Frontal cortex (tissue), 4 donors: ENCODE results near the gene HOXD10. TPM values are rescaled to one million over a fixed set of nuclear protein-coding genes. Genes with fewer than 3 reads are reported as not detected.

ENCODE experiments used
- DNase-seq, 2 donors: peaks; one replicate each; pipeline ENCODE4 v3.0.0; 2012; ENCODE audit warnings: low spot score in 2 of 2
- FAIRE-seq: peaks from 2 replicates; lab custom pipeline; 2012; peaks lifted over from hg19 to GRCh38; lab: Jason Lieb, UNC
- total RNA-seq: library from RNA; depleted of rRNA; stranded (reverse); fragments of >200 nt; gene quantifications from one replicate; pipeline ENCODE4 v1.2.3, GENCODE V29; 2014
- donor health status: control.
- donor health status: control.
- donor health status: control.

The HOXD10 gene
- total RNA-seq, 1 donor from 2014 or later, result not detected

- no peak for FAIRE-seq
- DNase-seq, result no peak
Measured at GRCh38 chr2:176145085-176145969, 28.7 kb downstream of the HOXD10 start.

DNA sequence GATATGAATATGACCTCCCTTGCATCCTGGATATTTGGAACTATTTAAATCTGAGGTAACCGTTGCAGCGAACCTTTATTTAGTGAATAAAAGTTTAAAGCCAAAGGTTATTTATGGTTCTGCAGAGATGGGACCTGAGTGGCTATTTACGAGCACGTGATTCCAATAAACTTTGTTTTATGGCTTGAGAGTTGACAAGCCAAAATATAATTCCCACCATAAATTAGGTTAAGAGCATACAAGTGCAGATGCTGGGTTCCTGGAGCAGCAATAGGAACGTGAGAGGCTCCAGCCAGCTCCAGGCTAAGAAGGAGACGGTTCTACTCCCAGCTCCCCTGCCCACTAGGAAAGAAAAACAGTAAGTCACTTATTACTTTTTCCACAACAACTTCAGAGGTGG, 29.5 kb downstream of the HOXD10 start:
- no peak for DNase-seq

GRCh38 chr2:176146645-176147044, 30.1 kb downstream of the HOXD10 start:
- DNase-seq (no peak), FAIRE-seq (no peak)

More for the DNA sequence above, 29.5 kb downstream of the HOXD10 start:
- no peak for FAIRE-seq

GRCh38 chr2:176147210-176147799, 30.7 kb downstream of the HOXD10 start:
- FAIRE-seq (no peak), DNase-seq (no peak)

DNA sequence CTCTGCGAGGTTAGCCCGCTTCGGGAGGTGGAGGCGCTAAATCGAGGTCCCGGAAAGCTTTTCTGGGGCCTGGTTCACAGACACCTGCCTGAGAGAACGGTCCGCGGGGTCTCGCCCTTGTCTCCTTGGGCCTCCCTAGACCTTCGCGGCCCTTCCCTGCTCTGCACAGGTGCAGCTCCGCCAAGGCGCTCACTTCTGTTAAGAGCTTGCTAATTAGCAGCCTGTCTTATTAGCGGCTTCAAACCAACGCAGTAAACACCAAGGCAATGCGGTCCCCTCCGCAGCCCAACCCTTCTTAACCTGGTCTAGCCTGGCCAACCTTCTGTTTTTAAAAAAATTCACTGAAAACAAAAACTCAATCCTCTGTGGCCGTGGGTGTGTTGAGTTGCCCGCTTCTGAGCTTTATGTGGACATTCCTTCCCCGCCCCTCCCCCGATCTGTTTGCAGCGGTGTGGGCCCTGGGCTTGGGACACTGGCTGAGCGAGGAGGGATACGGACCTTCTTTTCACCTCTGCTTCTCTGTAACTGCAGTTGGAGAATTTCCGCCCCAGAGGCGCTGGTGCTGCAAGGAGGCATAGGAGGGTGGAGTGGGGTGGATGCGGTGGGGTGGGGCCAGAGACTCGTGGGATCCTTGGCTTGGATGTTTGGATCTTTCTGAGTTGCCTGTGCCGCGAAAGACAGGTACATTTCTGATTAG, 31.4 kb downstream of the HOXD10 start:
- FAIRE-seq, result no peak
- no peak for DNase-seq

GRCh38 chr2:176148751-176149421, 32.3 kb downstream of the HOXD10 start:
- DNase-seq (no peak), FAIRE-seq (no peak)

DNA sequence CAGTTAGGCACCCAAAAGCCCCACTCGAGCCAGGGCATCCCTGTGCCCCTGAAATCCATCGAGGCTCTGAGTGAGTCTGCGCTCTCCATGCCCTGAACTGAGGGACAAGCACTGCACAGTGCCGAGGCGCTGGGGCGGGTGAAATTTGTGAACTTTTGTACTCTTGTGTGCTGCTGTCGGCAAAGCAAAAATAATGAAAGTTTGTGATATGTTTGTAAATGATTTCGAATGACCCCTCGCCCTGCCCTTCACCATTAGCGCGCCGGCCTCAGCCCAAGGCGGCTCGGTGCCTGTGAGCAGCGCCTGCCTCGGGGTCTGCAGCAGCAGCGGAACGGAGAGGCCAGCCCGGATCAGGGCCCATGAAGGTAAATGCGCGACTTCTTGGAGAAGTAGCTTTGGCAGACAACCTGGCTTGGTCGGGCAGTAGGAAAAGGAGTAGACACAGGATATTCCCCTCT, 32.9 kb downstream of the HOXD10 start:
- DNase-seq, result no peak
- FAIRE-seq, result no peak

- no peak for FAIRE-seq
- no peak for DNase-seq
Measured at GRCh38 chr2:176149939-176150583, 33.5 kb downstream of the HOXD10 start.

DNA sequence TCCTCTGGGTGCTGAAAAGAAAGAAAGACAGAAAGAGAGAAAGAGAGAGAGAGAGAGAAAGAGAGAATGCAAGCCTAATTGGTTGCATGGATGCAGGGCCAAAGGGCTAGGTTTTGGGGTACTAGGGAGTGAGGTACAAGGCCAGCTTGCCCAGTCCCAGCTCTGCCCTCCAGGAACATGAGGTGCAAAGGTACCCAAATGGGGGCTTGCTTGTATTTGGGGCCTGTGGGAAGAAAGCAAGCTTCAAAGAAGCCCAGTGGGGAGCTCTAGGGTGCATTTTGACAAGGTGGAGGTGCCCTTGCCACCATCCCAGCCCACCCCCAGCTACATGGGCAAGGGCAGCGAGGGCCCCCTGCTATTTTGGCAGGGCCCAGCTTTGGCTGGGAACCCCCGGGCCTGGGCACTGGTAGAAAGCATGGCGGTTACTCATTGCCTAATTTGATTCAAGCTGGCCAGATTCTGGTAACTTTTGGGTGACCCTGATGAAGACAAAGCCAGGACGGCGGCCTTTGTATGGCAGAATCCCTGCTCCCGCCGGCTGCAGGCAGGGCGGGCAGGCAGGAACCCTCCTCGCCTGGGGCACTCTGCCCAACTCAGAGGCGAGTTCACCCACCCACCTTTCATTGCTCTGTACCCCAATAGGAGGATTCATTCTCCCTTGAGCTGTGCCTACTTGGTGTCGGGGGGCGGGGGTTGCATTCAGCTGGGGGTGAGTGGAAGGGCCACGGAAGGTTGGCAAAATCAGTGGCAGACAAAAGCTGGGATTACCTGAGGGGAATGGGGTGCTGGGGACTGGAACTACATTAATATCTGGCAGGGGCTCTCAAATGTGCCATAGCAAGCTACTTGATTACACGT, 34.2 kb downstream of the HOXD10 start:
- FAIRE-seq, result no peak
- DNase-seq, result no peak

DNA sequence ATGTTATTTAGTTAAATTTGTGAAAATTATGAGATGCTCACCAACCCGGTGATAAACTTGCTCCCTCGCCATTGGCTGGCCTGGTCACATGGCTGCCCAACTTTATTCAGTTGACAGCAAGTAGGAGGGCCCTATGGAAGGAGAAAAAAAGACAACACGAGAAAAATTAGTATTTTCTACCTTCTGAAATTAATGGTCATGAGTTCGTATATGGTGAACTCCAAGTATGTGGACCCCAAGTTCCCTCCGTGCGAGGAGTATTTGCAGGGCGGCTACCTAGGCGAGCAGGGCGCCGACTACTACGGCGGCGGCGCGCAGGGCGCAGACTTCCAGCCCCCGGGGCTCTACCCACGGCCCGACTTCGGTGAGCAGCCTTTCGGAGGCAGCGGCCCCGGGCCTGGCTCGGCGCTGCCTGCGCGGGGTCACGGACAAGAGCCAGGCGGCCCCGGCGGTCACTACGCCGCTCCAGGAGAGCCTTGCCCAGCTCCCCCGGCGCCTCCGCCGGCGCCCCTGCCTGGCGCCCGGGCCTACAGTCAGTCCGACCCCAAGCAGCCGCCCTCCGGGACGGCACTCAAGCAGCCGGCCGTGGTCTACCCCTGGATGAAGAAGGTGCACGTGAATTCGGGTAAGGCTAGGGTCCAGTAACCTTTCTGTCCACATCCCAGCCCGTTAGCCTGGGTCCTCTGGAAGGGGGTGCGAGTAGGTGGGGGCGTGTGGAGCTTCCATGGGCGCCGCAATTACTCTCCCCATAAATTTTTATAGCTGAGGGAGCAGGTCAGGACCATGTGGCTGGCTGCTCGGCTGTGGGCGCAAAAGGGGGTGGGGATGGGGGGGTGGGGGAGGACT, 35.1 kb downstream of the HOXD10 start, which contains the start of gene HOXD4:
Gene HOXD4, plus strand, starts transcription at position 109 of the 846 bp plus-strand sequence. Its CDS starts 84 bp downstream, at position 193.
- no peak for FAIRE-seq
- DNase-seq, result no peak

DNA sequence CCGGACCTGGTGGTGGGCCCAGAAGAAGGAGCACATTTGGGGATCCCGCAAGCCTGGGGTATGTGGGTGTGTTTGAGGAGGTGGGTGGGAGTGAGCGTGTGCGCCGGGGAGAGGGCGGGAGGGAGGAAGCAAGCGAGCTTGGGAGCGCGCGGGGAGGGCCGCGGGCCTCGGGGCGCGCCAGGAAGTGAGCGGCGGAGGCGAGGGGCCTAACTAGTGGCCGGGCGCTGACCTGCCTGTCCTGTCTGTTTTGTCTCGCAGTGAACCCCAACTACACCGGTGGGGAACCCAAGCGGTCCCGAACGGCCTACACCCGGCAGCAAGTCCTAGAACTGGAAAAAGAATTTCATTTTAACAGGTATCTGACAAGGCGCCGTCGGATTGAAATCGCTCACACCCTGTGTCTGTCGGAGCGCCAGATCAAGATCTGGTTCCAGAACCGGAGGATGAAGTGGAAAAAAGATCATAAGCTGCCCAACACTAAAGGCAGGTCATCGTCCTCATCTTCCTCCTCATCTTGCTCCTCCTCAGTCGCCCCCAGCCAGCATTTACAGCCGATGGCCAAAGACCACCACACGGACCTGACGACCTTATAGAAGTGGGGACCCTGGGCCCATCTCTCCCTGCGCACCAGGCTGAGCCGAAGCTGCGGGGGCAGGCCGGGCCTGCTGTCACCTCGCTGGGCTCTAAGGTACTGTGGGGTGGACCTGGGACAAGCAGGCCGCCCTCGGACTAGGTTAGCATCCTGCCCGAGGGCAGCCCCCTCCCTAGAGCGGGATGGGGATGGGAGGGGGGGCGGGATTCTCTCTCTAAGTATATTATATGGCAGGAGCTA, 36.0 kb downstream of the HOXD10 start:
- FAIRE-seq, result no peak
- no peak for DNase-seq

DNA sequence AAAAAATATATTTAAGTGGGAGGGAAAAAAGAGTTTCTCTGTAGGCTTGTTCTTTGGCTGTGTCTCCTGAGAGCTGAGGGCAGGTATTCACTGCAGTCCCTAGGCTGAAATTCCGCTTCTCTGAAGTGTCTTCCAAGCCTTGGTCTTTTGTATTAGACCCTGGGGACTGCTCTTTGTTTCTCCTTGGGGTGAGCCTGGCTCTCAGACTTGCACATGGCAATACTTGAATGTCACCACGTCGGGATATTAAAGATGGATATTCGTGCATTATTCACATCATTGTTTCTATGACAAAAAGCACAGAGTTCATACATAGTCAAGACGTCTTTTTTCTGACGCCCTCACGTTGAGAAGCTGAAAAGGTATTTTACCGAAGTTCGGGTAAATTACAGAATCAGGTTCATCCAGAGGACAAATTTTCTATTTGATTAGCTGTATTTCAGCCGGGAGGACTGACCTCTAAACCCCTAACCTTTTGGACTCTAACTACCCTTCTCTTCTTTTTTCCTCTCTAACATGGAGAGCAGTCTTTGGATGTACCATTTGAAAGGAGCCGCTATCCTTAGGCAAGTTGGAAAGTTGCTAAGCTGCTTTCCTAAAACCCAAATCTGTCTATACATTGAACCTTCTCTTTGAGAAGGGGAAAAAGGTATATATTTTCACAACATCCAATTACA, 38.1 kb downstream of the HOXD10 start:
- DNase-seq (no peak), FAIRE-seq (no peak)

DNA sequence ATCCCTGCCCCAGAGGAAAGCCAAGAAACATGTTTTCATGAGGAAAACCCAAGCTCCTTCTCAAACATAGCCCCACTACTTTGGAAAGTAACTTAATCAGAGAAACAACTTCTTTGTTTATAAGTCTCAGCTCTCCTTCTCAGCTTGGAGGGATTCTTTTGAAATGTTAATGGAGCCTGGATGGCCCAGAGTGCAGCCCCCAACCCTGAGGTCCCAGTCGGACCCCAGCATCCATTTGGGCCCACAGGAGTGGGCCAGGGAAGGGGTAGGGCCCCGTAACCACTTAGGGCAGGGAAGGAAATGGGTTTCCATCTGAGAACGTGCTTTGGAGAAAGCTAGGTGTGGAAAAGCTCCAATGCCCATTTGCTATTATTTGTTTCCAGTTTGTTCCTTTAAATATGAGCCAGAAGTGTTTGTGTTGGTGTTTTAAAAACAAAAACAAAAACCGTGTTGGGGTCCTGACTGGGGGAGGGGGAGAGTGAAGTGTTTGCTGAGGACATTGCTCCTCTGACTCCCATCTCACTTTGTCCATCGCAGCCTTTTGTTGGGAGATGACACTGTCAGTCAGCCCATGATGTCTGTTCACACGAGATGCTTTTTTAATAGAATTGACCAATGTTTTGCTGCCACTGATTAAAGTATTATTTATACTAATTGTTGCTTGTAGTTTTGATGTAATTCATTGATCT, 38.9 kb downstream of the HOXD10 start:
- FAIRE-seq (no peak), DNase-seq (no peak)

GRCh38 chr2:176156301-176156806, 39.8 kb downstream of the HOXD10 start:
- no peak for DNase-seq
- FAIRE-seq, result no peak

DNA sequence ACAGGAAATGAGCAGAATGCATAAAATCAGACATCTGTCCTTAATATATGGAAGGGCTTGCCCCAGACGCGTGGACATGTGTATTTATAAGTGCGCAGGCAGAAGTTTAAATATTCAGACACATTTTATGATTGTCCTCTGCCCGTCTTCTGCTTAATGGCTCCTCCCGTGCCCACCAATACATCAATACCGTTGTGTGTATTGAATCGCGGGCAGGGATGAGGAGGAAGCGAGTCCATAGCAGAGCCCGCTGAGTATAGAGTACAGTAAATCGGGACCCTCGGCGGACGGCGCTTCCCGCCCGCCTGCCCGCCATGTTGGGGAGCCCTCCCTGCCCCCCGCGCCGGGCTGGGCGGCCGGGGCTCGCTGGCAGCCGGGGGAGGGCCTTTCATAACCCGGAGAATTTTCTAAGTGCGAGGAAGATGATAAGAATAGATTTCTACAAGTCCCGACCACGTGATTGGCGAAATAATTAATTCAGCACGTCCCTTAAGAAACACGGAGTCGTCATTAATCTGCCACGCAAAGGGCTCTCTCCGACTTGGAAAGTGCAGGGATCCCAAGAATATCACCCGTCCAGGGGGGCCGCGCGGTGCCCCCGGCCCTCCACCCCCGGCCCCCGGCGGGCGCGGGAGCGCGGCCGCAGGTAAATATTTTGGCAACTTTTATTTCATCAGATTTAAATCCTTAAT, 40.4 kb downstream of the HOXD10 start, which contains the start of gene HOXD3:
Gene HOXD3, plus strand, starts transcription at position 501 of the 692 bp plus-strand sequence. CDS start 11,808 bp downstream, outside the sequence.
- FAIRE-seq, result no peak

More for the DNA sequence above, 40.4 kb downstream of the HOXD10 start, which contains the start of gene HOXD3:
- no peak for DNase-seq
